Lower lobe of right lung (tissue), 2 donors: Measurements from ENCODE around the gene LMNA. TPM values are rescaled to one million over a fixed set of nuclear protein-coding genes. Genes with fewer than 3 reads are reported as not detected.

Source experiments
- ATAC-seq, 2 donors: fragments of 200-7000 bp; cut with Tn5 transposase; one replicate each; pipeline ENCODE4 v1.9.1; 2020 to 2022; ENCODE audit warnings: mild to moderate bottlenecking in 2 of 2, moderate library complexity in 2 of 2
- DNase-seq: peaks from one replicate; pipeline ENCODE4 v3.0.0-alpha.2; 2020
- H3K27ac ChIP-seq: fragments of 200-600 bp; one replicate; pipeline ENCODE4 v1.8.0; 2022
- H3K27me3 ChIP-seq: fragments of 200-600 bp; one replicate; pipeline ENCODE4 v1.8.0; 2022; ENCODE audit warnings: low read depth
- H3K36me3 ChIP-seq: fragments of 200-600 bp; one replicate; pipeline ENCODE4 v1.8.0; 2022; ENCODE audit warnings: mild to moderate bottlenecking
- H3K4me1 ChIP-seq: fragments of 200-600 bp; one replicate; pipeline ENCODE4 v1.8.0; 2022
- H3K4me3 ChIP-seq: fragments of 200-600 bp; one replicate; pipeline ENCODE4 v1.8.0; 2022; ENCODE audit warnings: mild to moderate bottlenecking
- H3K9me3 ChIP-seq: fragments of 200-600 bp; one replicate; pipeline ENCODE4 v1.8.0; 2022
- CTCF ChIP-seq: fragments of 200-600 bp; IDR thresholded peaks from one replicate; pipeline ENCODE4 v1.8.0; 2022; ENCODE audit warnings: antibody characterized with exemption, mild to moderate bottlenecking
- intact Hi-C: fragments of 100-400 bp; cut with DNase I; formaldehyde crosslinking; loops from one replicate; pipeline ENCODE4 v1.11.0; 2022
- total RNA-seq: library from RNA; stranded (reverse); fragmentation: NEBNext Ultra II Directional; extraction: Animal tissue kit (Norgen Biotek cat#: 25700); gene quantifications from one replicate; pipeline ENCODE4 v1.2.1, GENCODE V29; 2021
- donor health status: DM: no; HTN: yes; CAD: no; lungs with severe emphysema.

LMNA gene
- total RNA-seq, 1 donor from 2014 or later = 235 TPM

- TF ChIP-seq CTCF = no peak
- Histone ChIP-seq H3K27ac (peak overlapping the region; percentile 99), H3K4me3 (no peak overlapping the region), H3K9me3 (no peaks in the 10 kb centered on the region), H3K27me3 (no peaks in the 10 kb centered on the region), H3K36me3 (peaks cover 33% of the 10 kb centered on the region), H3K4me1 (peaks cover 76% of the 10 kb centered on the region)
- no peak for DNase-seq
- intact Hi-C loops = no loop called here
- no peak for ATAC-seq
Observed at GRCh38 chr1:156128308-156128653, 13.8 kb downstream of the LMNA start.

GRCh38 chr1:156128654-156129597, 14.4 kb downstream of the LMNA start:
- ATAC-seq (no peak), DNase-seq (no peak)
- no peaks in the 10 kb centered on the region for H3K27me3 ChIP-seq
- intact Hi-C loops = no loop called here
- peaks cover 70% of the 10 kb centered on the region for H3K4me1 ChIP-seq
- no peaks in the 10 kb centered on the region for H3K9me3 ChIP-seq
- H3K4me3 ChIP-seq = peak overlapping the region; percentile 24
- peaks cover 40% of the 10 kb centered on the region for H3K36me3 ChIP-seq
- TF ChIP-seq CTCF = no peak
- peak overlapping the region; percentile 99 for H3K27ac ChIP-seq

- Histone ChIP-seq H3K4me3 (peak overlapping the region; percentile 24), H3K9me3 (no peaks in the 10 kb centered on the region), H3K27ac (peak overlapping the region; percentile 99), H3K27me3 (no peaks in the 10 kb centered on the region), H3K4me1 (peaks cover 60% of the 10 kb centered on the region), H3K36me3 (peaks cover 50% of the 10 kb centered on the region)
- TF ChIP-seq CTCF = peak; percentile 99
- ATAC-seq = peak; percentile 65 to 83
- DNase-seq = peak; percentile 88
- intact Hi-C loops = loop anchor here (5.0 kb wide), 1 partner anchor 33 kb away; no protein-coding TSS in a partner anchor
Observed at GRCh38 chr1:156129687-156130577, 15.4 kb downstream of the LMNA start.

GRCh38 chr1:156130578-156130942, 16.0 kb downstream of the LMNA start:
- intact Hi-C loops = loop anchor here (5.0 kb wide), 1 partner anchor 33 kb away; no protein-coding TSS in a partner anchor
- H3K9me3 ChIP-seq = no peaks in the 10 kb centered on the region
- DNase-seq (no peak), ATAC-seq (peak in 1 of 2 donors; percentile 2)
- H3K27ac ChIP-seq = peak overlapping the region; percentile 99
- H3K27me3 ChIP-seq = no peaks in the 10 kb centered on the region
- no peak overlapping the region for H3K4me3 ChIP-seq
- H3K36me3 ChIP-seq = peaks cover 56% of the 10 kb centered on the region
- H3K4me1 ChIP-seq = peaks cover 53% of the 10 kb centered on the region
- peak; percentile 16 for TF ChIP-seq CTCF

GRCh38 chr1:156134716-156135435, 20.4 kb downstream of the LMNA start:
- no peak for DNase-seq
- no peak overlapping the region for H3K27ac ChIP-seq
- H3K4me3 ChIP-seq = no peak overlapping the region
- ATAC-seq = no peak
- intact Hi-C loops = loop anchor here (5.0 kb wide), 1 partner anchor 38 kb away; no protein-coding TSS in a partner anchor
- H3K4me1 ChIP-seq = peaks cover 10% of the 10 kb centered on the region
- TF ChIP-seq CTCF = no peak
- H3K36me3 ChIP-seq = peaks cover 94% of the 10 kb centered on the region
- H3K27me3 ChIP-seq = no peaks in the 10 kb centered on the region
- H3K9me3 ChIP-seq = no peaks in the 10 kb centered on the region
